Stimulated activated CD8-positive, alpha-beta memory T cell treated with anti-CD3 and anti-CD28 coated beads, Interleukin-7, amount 100 ng/mL, for 4 hours (primary cell): ENCODE results near the gene DTX2.
"Not testable (repeated sequence)": the region's sequence is repeated elsewhere in the genome, so short reads cannot be mapped to it uniquely, and the experiment has no call there.

Source experiments
- DNase-seq, 2 donors: peaks; one replicate each; pipeline ENCODE4 v3.0.0-alpha.2; 2020; ENCODE audit warnings: low read depth in 2 of 2

DTX2 gene

GRCh38 chr7:76511911-76512885 is 50.7 kb downstream of the DTX2 start:
- DNase-seq, result not testable (repeated sequence)

DNA sequence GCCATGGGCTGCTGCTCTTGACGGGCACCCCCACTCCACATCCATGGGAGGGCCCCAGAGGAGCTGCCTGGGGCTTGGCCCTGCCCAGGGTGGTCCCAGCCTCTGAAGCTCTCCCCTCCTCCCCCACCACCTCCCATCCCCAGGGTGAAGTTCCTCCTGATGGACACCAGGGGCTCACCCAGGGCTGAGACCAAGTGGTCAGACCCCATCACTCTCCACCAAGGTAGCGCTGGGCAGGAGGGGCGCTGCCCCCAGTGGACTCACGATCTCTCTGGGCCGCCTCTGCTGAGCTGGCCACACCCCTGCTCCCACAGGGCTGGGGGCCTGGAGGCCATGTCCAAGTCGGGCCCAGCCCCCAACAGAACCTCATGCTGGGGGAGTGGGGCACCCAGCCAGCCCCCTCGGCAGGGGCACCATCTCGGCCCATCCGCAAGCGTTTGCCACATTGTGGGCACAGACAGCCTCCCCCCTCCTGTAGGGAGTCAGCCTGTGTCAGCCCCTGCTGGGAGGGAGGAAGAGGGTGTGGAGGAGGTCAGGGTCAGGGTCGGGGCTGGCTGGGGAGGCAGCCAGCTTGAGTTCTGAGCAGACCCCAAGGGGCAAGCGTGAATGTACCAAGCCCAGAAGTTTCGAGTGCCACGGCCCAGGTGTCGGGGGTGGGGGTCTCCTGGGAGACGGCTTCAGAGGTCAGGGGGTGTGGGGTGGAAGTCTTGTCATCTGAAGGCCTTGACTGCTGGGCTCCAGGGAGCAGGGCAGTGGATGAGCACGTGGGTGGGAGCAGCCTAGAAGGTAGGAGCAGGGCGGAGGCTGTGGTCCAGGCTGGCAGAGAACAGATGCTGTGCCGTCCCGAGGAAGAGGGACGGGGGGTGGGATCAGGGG is 51.7 kb downstream of the DTX2 start:
- no peak for DNase-seq

- DNase-seq, result no peak
Measured at GRCh38 chr7:76513817-76514799, 52.6 kb downstream of the DTX2 start.

- no peak for DNase-seq
Measured at GRCh38 chr7:76514926-76515771, 53.6 kb downstream of the DTX2 start.

GRCh38 chr7:76515999-76516443 is 54.5 kb downstream of the DTX2 start:
- DNase-seq, result no peak

GRCh38 chr7:76516932-76517331 is 55.4 kb downstream of the DTX2 start:
- DNase-seq, result not testable (repeated sequence)

DNA sequence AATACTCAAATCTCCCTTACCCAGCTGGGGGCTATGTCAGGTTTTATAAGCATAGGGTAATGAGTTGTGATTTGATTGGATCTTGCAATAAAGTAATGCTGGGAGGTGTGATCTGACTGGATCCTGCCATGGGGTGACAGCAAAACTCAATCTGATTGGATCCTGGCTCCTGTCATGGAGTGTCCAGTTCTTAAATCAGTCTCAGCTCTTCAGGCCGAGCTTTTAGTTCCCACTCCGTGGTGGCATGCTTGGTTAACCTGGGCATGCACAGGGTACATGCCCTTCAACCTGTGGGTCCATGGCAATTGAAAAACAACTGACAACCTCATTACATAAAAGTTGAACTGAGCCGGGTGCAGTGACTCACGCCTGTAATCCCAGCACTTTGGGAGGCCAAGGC is 64.7 kb downstream of the DTX2 start:
- DNase-seq, result not testable (repeated sequence)

DNA sequence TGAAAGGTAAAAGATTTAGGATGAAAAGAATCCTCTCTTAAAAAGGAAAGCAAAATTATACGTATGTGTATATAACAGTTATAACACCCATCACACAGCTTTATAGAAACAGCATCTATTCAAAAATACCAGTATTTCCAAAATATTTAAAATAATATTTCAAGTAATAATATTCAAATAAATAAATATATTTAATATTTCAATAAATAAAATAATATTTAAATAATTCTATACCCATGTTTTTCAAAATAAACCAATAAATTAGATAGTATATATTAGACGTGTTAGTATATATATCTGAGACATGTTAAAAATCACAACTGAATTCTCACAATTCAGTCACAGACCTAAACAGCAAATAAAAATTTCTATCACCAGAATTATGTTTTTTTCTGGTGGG is 70.1 kb downstream of the DTX2 start:
- not testable (repeated sequence) for DNase-seq

- not testable (repeated sequence) for DNase-seq
Measured at GRCh38 chr7:76543197-76543596, 81.7 kb downstream of the DTX2 start, which contains the start of gene SPDYE16. Gene SPDYE16, minus strand, starts transcription at chr7:76543297. Its CDS starts 1,838 bp downstream, at chr7:76541459.

GRCh38 chr7:76549025-76549854 is 87.7 kb downstream of the DTX2 start:
- peak; percentile 77 to 84 for DNase-seq

- not testable (repeated sequence) for DNase-seq
Measured at GRCh38 chr7:76549855-76550248, 88.3 kb downstream of the DTX2 start.

DNA sequence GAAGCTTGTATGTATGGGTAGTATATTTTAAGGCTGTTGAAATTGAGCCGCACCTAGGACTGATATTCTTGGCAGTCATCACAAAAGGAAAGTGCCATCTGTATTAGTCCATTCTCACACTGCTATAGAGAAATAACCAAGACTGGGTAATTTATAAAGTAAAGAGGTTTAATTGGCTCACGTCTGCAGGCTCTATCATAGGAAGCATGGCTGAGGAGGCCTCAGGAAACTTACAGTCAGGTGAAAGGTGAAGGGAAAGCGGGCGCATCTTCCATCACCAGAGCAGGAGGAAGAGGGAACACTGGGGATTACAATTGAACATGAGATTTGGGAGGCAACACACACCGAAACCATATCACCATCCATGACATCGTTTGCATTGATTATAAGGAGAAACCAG is 90.5 kb downstream of the DTX2 start:
- not testable (repeated sequence) for DNase-seq
